Thyroid gland (tissue), 4 donors: ENCODE measurements around the gene SLC47A2.

Source experiments
- POLR2A ChIP-seq, 2 donors: fragments of 450-650 bp; IDR thresholded peaks; one replicate each; pipeline ENCODE4 v1.6.1; 2017; ENCODE audit warnings: antibody characterized with exemption in 2 of 2, mild to moderate bottlenecking in 2 of 2, moderate library complexity in 1 of 2
- TF ChIP-seq, protein P1 (sequence below), 6 experiments: fragments of 200-600 bp in 3 of 6; fragments of 450-650 bp in 3 of 6; sonication (generic) in 3 of 6; IDR thresholded peaks; one replicate each; pipeline ENCODE4 v1.5.1; 2016 to 2019; ENCODE audit warnings: antibody characterized with exemption in 6 of 6, mild to moderate bottlenecking in 2 of 6, inconsistent platforms in 1 of 6, moderate library complexity in 1 of 6

DNA sequence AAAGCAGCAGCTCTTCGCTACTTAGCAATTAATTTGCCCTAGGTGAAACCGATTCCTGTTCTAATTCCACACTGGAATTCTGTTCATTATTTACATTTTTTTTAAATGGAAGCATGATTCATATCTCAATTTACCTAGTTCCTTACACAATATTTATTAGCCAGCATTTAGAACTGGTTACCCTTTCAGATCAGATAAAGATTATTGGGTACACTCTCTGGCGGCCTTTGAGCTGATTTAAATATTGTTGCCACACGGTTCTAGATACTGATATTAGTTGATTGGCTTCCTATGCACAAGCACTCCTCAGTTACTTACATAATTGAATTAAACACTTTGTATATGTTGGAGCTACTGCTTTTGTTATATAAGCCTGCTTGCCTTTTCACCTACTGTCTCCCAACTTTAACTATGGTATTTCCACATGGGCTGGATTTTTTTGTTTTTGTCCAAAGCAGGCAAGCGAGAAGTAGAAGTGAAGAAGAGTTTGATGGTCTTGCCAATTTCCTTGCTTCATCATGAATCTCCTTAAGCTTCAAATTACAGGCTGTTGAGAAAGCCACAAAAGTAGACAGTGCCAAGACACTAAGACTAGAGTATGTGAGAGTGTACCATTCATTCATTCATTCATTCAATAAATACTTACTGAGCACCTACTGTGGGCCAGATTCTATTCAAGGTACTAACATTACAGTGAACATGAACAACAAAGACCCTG lies 71.7 kb downstream of the SLC47A2 start:
- TF ChIP-seq, protein P1, sequence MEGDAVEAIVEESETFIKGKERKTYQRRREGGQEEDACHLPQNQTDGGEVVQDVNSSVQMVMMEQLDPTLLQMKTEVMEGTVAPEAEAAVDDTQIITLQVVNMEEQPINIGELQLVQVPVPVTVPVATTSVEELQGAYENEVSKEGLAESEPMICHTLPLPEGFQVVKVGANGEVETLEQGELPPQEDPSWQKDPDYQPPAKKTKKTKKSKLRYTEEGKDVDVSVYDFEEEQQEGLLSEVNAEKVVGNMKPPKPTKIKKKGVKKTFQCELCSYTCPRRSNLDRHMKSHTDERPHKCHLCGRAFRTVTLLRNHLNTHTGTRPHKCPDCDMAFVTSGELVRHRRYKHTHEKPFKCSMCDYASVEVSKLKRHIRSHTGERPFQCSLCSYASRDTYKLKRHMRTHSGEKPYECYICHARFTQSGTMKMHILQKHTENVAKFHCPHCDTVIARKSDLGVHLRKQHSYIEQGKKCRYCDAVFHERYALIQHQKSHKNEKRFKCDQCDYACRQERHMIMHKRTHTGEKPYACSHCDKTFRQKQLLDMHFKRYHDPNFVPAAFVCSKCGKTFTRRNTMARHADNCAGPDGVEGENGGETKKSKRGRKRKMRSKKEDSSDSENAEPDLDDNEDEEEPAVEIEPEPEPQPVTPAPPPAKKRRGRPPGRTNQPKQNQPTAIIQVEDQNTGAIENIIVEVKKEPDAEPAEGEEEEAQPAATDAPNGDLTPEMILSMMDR (IDR thresholded peaks at IDR 0.05) = no peak
- TF ChIP-seq POLR2A (IDR thresholded peaks at IDR 0.05) = no peak
